ENCODE measurements around the gene VIPR2.

GRCh38 chr7:159015454-159016410 lies 128.9 kb downstream of the VIPR2 start:
- TF ChIP-seq, protein P1, sequence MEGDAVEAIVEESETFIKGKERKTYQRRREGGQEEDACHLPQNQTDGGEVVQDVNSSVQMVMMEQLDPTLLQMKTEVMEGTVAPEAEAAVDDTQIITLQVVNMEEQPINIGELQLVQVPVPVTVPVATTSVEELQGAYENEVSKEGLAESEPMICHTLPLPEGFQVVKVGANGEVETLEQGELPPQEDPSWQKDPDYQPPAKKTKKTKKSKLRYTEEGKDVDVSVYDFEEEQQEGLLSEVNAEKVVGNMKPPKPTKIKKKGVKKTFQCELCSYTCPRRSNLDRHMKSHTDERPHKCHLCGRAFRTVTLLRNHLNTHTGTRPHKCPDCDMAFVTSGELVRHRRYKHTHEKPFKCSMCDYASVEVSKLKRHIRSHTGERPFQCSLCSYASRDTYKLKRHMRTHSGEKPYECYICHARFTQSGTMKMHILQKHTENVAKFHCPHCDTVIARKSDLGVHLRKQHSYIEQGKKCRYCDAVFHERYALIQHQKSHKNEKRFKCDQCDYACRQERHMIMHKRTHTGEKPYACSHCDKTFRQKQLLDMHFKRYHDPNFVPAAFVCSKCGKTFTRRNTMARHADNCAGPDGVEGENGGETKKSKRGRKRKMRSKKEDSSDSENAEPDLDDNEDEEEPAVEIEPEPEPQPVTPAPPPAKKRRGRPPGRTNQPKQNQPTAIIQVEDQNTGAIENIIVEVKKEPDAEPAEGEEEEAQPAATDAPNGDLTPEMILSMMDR (IDR thresholded peaks at IDR 0.05): no peak
- TF ChIP-seq POLR2AphosphoS5 (IDR thresholded peaks at IDR 0.05) (no peak), EP300 (IDR thresholded peaks at IDR 0.05) (no peak), POLR2A (IDR thresholded peaks at IDR 0.05) (no peak)

All from suprapubic skin (tissue), 4 donors.